Sigmoid colon (tissue), 7 donors: Measurements from ENCODE around the gene PCBD1. TPM values are rescaled to one million over a fixed set of nuclear protein-coding genes. Genes with fewer than 3 reads are reported as not detected.

Experiments
- DNase-seq: peaks from one replicate; pipeline ENCODE4 v3.0.0-alpha.2; 2019
- H3K27ac ChIP-seq, 4 donors: fragments of 200-600 bp; sonication (generic); one replicate each; pipeline ENCODE4 v1.5.1; 2016 to 2019; ENCODE audit warnings: mild to moderate bottlenecking in 1 of 4
- H3K27me3 ChIP-seq, 3 donors: fragments of 200-600 bp; sonication (generic); one replicate each; pipeline ENCODE4 v1.5.1; 2019; ENCODE audit warnings: mild to moderate bottlenecking in 1 of 3
- H3K36me3 ChIP-seq, 4 donors: fragments of 200-600 bp; sonication (generic); one replicate each; pipeline ENCODE4 v1.5.1; 2016 to 2019
- H3K4me1 ChIP-seq, 4 donors: fragments of 200-600 bp; sonication (generic); one replicate each; pipeline ENCODE4 v1.5.1; 2017 to 2019
- H3K4me3 ChIP-seq, 4 donors: fragments of 200-600 bp; sonication (generic); one replicate each; pipeline ENCODE4 v1.5.1; 2017 to 2019; ENCODE audit warnings: mild to moderate bottlenecking in 2 of 4, moderate library complexity in 1 of 4
- H3K9me3 ChIP-seq, 4 donors: fragments of 200-600 bp in 3 of 4; sonication (generic) in 3 of 4; one replicate each; pipeline versions ENCODE4 v1.5.1 to v1.6.1; 2013 to 2019
- EP300 ChIP-seq, 4 donors: sonication (generic); formaldehyde crosslinking; IDR thresholded peaks; one replicate each; pipeline ENCODE4 v1.6.1; 2017; ENCODE audit warnings: antibody characterized with exemption in 4 of 4
- POLR2A ChIP-seq, 2 donors: fragments of 450-650 bp; IDR thresholded peaks; one replicate each; pipeline ENCODE4 v1.6.1; 2016; ENCODE audit warnings: antibody characterized with exemption in 2 of 2, mild to moderate bottlenecking in 2 of 2, moderate library complexity in 2 of 2
- POLR2AphosphoS5 ChIP-seq, 4 donors: sonication (generic); formaldehyde crosslinking; IDR thresholded peaks; one replicate each; pipeline ENCODE4 v1.6.1; 2017; ENCODE audit warnings: antibody characterized with exemption in 4 of 4
- WGBS, 2 donors: extraction: QIAGEN DNeasy Blood & Tissue Kit; methylation state at CpG; one replicate each; pipeline ENCODE4 v1.1.7; 2013; 5-methylcytosine and 5-hydroxymethylcytosine counted together
- intact Hi-C: fragments of 100-400 bp; cut with DNase I; formaldehyde crosslinking; loops from one replicate; pipeline ENCODE4 v1.15.1; 2023
- polyA plus RNA-seq, 3 donors: library from polyadenylated mRNA; stranded (reverse); fragments of 200-250 nt; gene quantifications; one replicate each; pipeline ENCODE4 v1.2.3, GENCODE V29; 2013
- total RNA-seq, 4 donors: library from RNA; depleted of rRNA; stranded (reverse); fragments of >200 nt; gene quantifications; one replicate each; pipeline ENCODE4 v1.1.0, GENCODE V29; 2016
- TF ChIP-seq, protein P1 (sequence below), 4 experiments: fragments of 450-650 bp in 3 of 4; fragments of 200-600 bp in 1 of 4; IDR thresholded peaks; one replicate each; pipeline ENCODE4 v1.5.1; 2016 to 2019; ENCODE audit warnings: antibody characterized with exemption in 4 of 4, mild to moderate bottlenecking in 3 of 4, moderate library complexity in 2 of 4
- donor health status: healthy with polysubstance abuse.
- donor health status: Bipolar disorder and iron deficiency.
- donor health status: healthy.

Gene PCBD1
- total and polyA plus RNA-seq, 7 donors, result 82.5 to 135 (median 98.1) TPM

DNA sequence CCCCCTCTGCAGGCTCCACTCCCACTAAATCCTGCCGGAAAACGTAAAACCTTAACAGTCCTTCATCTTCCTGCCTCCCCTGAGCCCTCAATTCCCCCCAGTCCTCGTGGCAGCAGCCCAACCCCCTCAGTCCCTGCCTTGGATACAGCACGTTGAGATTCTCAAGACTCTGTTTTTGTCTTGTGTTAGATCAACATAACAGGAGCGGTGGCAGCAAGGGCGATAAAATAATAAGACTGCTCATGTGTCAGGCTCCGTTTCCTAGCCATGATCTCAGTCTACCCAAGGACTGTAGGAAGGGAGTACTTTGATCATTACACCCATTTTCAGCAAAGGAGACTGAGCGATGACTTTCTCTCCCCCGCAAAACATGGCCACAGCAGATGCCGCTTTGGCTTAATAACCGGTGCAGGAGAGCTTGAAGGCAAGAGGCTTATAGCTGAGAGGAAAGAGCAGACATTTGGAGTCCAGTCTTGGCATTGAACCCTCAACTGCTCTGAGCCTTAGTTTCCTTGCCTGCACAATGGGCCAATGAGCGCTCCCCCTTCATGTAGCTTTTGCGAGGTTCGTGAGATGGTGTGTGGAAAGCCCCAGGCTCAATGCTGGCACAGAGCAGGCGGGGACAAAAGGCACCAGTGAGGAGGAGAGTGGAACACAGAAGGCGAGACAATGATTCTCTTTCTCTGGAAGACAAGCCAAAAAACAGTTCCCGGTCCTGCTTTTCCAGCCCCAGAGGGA lies 42.1 kb upstream of the PCBD1 start:
- intact Hi-C loops, result loop anchor here (2.0 kb wide), 1 partner anchor 280 kb away; no protein-coding TSS in a partner anchor
- Histone ChIP-seq H3K4me3 (no peak overlapping the region), H3K4me1 (peaks cover 0 to 40% (median 32%) of the 10 kb centered on the region in 4 donors), H3K9me3 (no peaks in the 10 kb centered on the region), H3K36me3 (no peaks in the 10 kb centered on the region), H3K27ac (peak overlapping the region in 1 of 4 donors; percentile 31), H3K27me3 (no peaks in the 10 kb centered on the region)
- no peak for DNase-seq
- WGBS, 2 donors, result 67 to 80% methylated on average over 17 of the region's 17 CpGs
- no peak for TF ChIP-seq POLR2A (IDR thresholded peaks at IDR 0.05)
- TF ChIP-seq POLR2AphosphoS5 (IDR thresholded peaks at IDR 0.05), result peak in 2 of 4 donors; percentile 64 to 68
- TF ChIP-seq EP300 (IDR thresholded peaks at IDR 0.05), result no peak
- TF ChIP-seq, protein P1, sequence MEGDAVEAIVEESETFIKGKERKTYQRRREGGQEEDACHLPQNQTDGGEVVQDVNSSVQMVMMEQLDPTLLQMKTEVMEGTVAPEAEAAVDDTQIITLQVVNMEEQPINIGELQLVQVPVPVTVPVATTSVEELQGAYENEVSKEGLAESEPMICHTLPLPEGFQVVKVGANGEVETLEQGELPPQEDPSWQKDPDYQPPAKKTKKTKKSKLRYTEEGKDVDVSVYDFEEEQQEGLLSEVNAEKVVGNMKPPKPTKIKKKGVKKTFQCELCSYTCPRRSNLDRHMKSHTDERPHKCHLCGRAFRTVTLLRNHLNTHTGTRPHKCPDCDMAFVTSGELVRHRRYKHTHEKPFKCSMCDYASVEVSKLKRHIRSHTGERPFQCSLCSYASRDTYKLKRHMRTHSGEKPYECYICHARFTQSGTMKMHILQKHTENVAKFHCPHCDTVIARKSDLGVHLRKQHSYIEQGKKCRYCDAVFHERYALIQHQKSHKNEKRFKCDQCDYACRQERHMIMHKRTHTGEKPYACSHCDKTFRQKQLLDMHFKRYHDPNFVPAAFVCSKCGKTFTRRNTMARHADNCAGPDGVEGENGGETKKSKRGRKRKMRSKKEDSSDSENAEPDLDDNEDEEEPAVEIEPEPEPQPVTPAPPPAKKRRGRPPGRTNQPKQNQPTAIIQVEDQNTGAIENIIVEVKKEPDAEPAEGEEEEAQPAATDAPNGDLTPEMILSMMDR (IDR thresholded peaks at IDR 0.05), result no peak

DNA sequence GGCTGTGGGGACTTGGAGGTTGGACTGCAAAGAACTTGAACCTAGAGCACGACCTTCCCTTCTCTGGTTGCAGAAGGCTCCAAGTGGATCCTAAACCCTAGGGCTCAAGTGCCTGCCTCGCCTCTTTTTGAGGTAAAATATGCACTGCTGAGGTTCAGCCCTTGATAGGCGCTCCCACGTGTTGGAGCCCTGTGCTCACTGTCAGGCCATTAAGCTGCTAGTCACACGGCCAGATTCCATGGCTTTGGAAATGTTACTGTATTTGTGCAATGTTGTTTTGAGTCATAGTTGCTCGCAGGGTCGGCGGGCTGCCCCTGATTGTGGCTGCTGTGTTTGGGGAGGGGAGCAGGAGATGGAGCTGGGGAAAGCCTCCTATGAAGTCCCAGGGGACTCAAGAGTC lies 39.8 kb upstream of the PCBD1 start:
- Histone ChIP-seq H3K4me3 (no peak overlapping the region), H3K27me3 (no peaks in the 10 kb centered on the region), H3K36me3 (no peaks in the 10 kb centered on the region), H3K4me1 (peaks cover 0 to 40% (median 32%) of the 10 kb centered on the region in 4 donors), H3K27ac (no peak overlapping the region), H3K9me3 (no peaks in the 10 kb centered on the region)
- no peak for DNase-seq
- TF ChIP-seq POLR2A (IDR thresholded peaks at IDR 0.05), result no peak
- TF ChIP-seq EP300 (IDR thresholded peaks at IDR 0.05), result no peak
- TF ChIP-seq, protein P1 (IDR thresholded peaks at IDR 0.05), result no peak
- TF ChIP-seq POLR2AphosphoS5 (IDR thresholded peaks at IDR 0.05), result no peak
- WGBS, 2 donors, result 69 to 77% methylated on average over 8 of the region's 8 CpGs
- intact Hi-C loops, result loop anchor here (5.0 kb wide), 1 partner anchor 339 kb away; no protein-coding TSS in a partner anchor

DNA sequence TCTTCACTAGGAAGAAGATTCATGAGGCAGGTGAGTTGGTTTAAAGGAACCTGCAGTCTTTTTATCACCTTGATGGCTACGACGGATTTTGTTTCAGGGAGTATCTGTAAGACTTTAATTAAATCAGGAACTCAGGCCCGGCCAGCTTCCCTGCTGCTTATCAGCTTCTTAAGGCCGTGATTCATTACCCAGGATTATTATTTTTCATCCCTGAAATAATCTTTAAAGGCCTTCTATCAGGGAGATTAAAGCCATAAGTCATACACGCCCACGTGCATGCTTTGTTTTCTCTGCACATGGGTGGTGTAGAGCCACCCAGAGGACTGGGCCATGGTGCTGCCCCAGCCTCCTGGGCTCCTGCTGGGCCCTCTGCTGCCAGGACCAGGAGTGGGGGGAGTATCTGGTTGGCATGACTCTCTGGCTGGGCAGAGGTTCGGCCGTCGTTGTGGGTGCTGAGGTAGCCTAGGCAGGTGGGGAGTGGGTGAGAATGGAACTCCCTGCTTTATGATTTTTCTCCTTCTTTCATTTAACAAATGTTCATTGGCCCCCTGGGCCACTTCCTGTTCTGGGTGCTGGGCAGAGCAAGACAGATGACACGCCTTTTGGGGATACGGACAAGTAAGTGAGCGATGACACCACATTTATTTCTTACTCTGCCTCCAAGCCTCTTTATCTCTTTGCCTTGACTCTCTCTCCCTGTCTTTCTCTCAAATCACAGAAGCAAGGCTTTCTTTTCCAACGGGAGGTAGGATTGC lies 39.0 kb upstream of the PCBD1 start:
- intact Hi-C loops, result loop anchor here (5.0 kb wide), 1 partner anchor 340 kb away; no protein-coding TSS in a partner anchor
- H3K4me3 ChIP-seq, result no peak overlapping the region

DNA sequence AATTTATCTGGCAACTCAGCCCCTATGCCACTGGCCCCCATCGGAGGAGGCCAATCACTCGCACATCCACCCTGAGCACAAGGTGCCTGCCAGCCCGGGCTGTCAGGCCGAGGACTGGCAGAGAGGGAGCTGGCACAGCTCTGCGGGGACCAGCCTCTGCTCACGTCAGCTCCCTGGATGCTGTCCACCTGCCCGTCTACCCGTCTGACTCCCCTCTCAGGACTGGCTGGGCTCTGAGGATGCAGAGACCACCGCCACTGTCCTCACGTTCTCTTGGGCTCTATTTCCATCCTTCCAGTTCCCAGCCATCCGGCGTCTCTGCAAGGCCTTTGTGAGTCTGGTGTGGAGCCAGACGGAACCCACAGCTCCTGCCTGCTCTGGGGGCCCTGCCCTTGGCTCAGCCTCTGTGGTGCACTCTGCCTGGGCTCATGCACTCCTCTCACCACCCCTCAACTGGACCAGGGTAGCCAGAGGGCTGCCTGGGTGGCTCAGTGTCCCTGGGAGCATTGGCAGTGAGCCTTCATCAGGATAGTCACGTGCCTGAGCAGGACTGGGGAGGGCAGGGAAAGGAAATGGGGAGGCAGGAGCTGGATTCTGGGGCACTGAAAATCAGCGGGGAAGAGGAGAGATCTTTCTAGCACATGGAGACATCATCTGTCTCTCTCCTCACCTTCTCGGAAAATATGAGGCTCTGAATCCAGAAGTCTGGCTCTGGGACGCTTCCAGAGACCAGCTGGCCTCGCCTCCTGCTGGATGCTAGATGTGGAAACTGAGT lies 38.0 kb upstream of the PCBD1 start:
- no peak for DNase-seq
- H3K9me3 ChIP-seq, result no peaks in the 10 kb centered on the region
- no peaks in the 10 kb centered on the region for H3K27me3 ChIP-seq
- no peak for TF ChIP-seq EP300 (IDR thresholded peaks at IDR 0.05)
- TF ChIP-seq, protein P1 (IDR thresholded peaks at IDR 0.05), result no peak
- TF ChIP-seq POLR2A (IDR thresholded peaks at IDR 0.05), result no peak
- no peak for TF ChIP-seq POLR2AphosphoS5 (IDR thresholded peaks at IDR 0.05)
- no peak overlapping the region for H3K27ac ChIP-seq
- H3K4me1 ChIP-seq, result peaks cover 0 to 23% (median 15%) of the 10 kb centered on the region in 4 donors
- no peak overlapping the region for H3K4me3 ChIP-seq
- intact Hi-C loops, result loop anchor here (5.0 kb wide), 1 partner anchor 341 kb away; no protein-coding TSS in a partner anchor
- H3K36me3 ChIP-seq, result no peaks in the 10 kb centered on the region
- 79 to 86% methylated on average over 18 of the region's 18 CpGs for WGBS, 2 donors

More for the DNA sequence above, 39.0 kb upstream of the PCBD1 start:
- TF ChIP-seq POLR2AphosphoS5 (IDR thresholded peaks at IDR 0.05) (no peak), EP300 (IDR thresholded peaks at IDR 0.05) (no peak), POLR2A (IDR thresholded peaks at IDR 0.05) (no peak)
- TF ChIP-seq, protein P1 (IDR thresholded peaks at IDR 0.05), result no peak
- H3K36me3 ChIP-seq, result no peaks in the 10 kb centered on the region
- H3K27me3 ChIP-seq, result no peaks in the 10 kb centered on the region
- peaks cover 0 to 33% (median 25%) of the 10 kb centered on the region in 4 donors for H3K4me1 ChIP-seq
- WGBS, 2 donors, result 62 to 78% methylated on average over 13 of the region's 13 CpGs
- no peak for DNase-seq
- H3K27ac ChIP-seq, result no peak overlapping the region
- no peaks in the 10 kb centered on the region for H3K9me3 ChIP-seq
